IPS DF 6.9 (cell line): Measurements from ENCODE around the gene UNC45A.
"Not testable (repeated sequence)": the region's sequence is repeated elsewhere in the genome, so short reads cannot be mapped to it uniquely, and the experiment has no call there.

Experiments used
- DNase-seq: peaks from one replicate; pipeline ENCODE4 v3.0.0-alpha.2; 2013; ENCODE audit warnings: low read depth, low spot score
- H3K27ac ChIP-seq: one replicate; pipeline ENCODE4 v1.5.1; 2013; ENCODE audit warnings: low read length, control low read depth
- H3K27me3 ChIP-seq: 2 replicates; pipeline ENCODE4 v1.6.1; 2013; ENCODE audit warnings: mild to moderate bottlenecking, low read length; ENCODE audit not compliant: control insufficient read depth, insufficient read depth
- H3K36me3 ChIP-seq: 2 replicates; pipeline ENCODE4 v1.6.1; 2013; ENCODE audit warnings: low read length; ENCODE audit not compliant: control insufficient read depth, insufficient read depth
- H3K4me1 ChIP-seq: 2 replicates; pipeline ENCODE4 v1.6.1; 2013; ENCODE audit warnings: low read length; ENCODE audit not compliant: control insufficient read depth, insufficient read depth
- H3K4me3 ChIP-seq: 2 replicates; pipeline ENCODE4 v1.5.1; 2013; ENCODE audit warnings: mild to moderate bottlenecking, low read length
- H3K9me3 ChIP-seq: 2 replicates; pipeline ENCODE4 v1.6.1; 2013; ENCODE audit warnings: low read length, inconsistent platforms; ENCODE audit not compliant: control insufficient read depth, insufficient read depth
- WGBS: extraction: QIAGEN DNeasy Blood & Tissue Kit; methylation state at CpG from one replicate; pipeline ENCODE4 v1.1.7; 2013; ENCODE audit warnings: mixed read lengths, missing lambda C conversion rate; ENCODE audit not compliant: insufficient read length, insufficient coverage; 5-methylcytosine and 5-hydroxymethylcytosine counted together

The UNC45A gene

GRCh38 chr15:90892498-90893174 is 42.4 kb upstream of the UNC45A start:
- no CpG with 5 or more reads among the region's 29 CpGs for WGBS

GRCh38 chr15:90893175-90894090 is 41.7 kb upstream of the UNC45A start:
- Histone ChIP-seq H3K27ac (no peak overlapping the region), H3K4me3 (no peak overlapping the region), H3K27me3 (no peaks in the 10 kb centered on the region), H3K4me1 (no peaks in the 10 kb centered on the region), H3K9me3 (no peaks in the 10 kb centered on the region), H3K36me3 (no peaks in the 10 kb centered on the region)
- WGBS = no CpG with 5 or more reads among the region's 33 CpGs
- no peak for DNase-seq

More at GRCh38 chr15:90892498-90893174, 42.4 kb upstream of the UNC45A start:
- Histone ChIP-seq H3K27me3 (no peaks in the 10 kb centered on the region), H3K4me3 (no peak overlapping the region), H3K36me3 (no peaks in the 10 kb centered on the region), H3K27ac (no peak overlapping the region), H3K9me3 (no peaks in the 10 kb centered on the region), H3K4me1 (no peaks in the 10 kb centered on the region)
- no peak for DNase-seq

- Histone ChIP-seq H3K36me3 (no peaks in the 10 kb centered on the region), H3K27me3 (no peaks in the 10 kb centered on the region), H3K4me3 (no peak overlapping the region), H3K9me3 (no peaks in the 10 kb centered on the region), H3K27ac (no peak overlapping the region), H3K4me1 (no peaks in the 10 kb centered on the region)
- 100% methylated on average over 1 of the region's 10 CpGs for WGBS
- no peak for DNase-seq
Observed at GRCh38 chr15:90895571-90896117, 39.4 kb upstream of the UNC45A start.

- not testable (repeated sequence) for DNase-seq, H3K36me3 ChIP-seq, H3K4me3 ChIP-seq, H3K27me3 ChIP-seq, H3K4me1 ChIP-seq, H3K27ac ChIP-seq, H3K9me3 ChIP-seq
- WGBS = 100% methylated on average over 1 of the region's 14 CpGs
Observed at GRCh38 chr15:90897131-90897655, 37.9 kb upstream of the UNC45A start.

- Histone ChIP-seq H3K9me3 (no peaks in the 10 kb centered on the region), H3K27ac (no peak overlapping the region), H3K27me3 (peaks cover 2% of the 10 kb centered on the region; the same call in 1 of the 2 replicates), H3K4me1 (peaks cover 3% of the 10 kb centered on the region), H3K36me3 (no peaks in the 10 kb centered on the region; the same call in 1 of the 2 replicates), H3K4me3 (no peak overlapping the region)
- WGBS = no CpG with 5 or more reads among the region's 14 CpGs
- DNase-seq = no peak
Observed at GRCh38 chr15:90901175-90902039, 33.7 kb upstream of the UNC45A start.

GRCh38 chr15:90902040-90902839 is 32.8 kb upstream of the UNC45A start:
- H3K27ac ChIP-seq = no peak overlapping the region
- DNase-seq = no peak
- H3K9me3 ChIP-seq = no peaks in the 10 kb centered on the region

GRCh38 chr15:90902840-90903732 is 32.0 kb upstream of the UNC45A start, which contains the start of gene MAN2A2:
MAN2A2 (plus strand) TSS chr15:90903302; CDS start chr15:90904208, 906 bp downstream.
- Histone ChIP-seq H3K27ac (no peak within 1 kb of the TSS), H3K4me3 (peak within 1 kb of the TSS; percentile 84), H3K9me3 (no peaks in the 10 kb centered on the region), H3K36me3 (no peaks in the 10 kb centered on the region; the same call in 1 of the 2 replicates), H3K27me3 (peaks cover 2% of the 10 kb centered on the region; the same call in 1 of the 2 replicates), H3K4me1 (peaks cover 3% of the 10 kb centered on the region)
- DNase-seq = no peak
- no CpG with 5 or more reads among the region's 81 CpGs for WGBS

More at GRCh38 chr15:90902040-90902839, 32.8 kb upstream of the UNC45A start:
- Histone ChIP-seq H3K36me3 (no peaks in the 10 kb centered on the region; the same call in 1 of the 2 replicates), H3K27me3 (peaks cover 2% of the 10 kb centered on the region; the same call in 1 of the 2 replicates), H3K4me1 (peaks cover 3% of the 10 kb centered on the region), H3K4me3 (peak overlapping the region; percentile 84; the same call in 1 of the 2 replicates)
- WGBS = no CpG with 5 or more reads among the region's 71 CpGs

GRCh38 chr15:90903733-90904536 is 31.1 kb upstream of the UNC45A start:
- H3K27ac ChIP-seq = no peak overlapping the region
- no peaks in the 10 kb centered on the region for H3K9me3 ChIP-seq
- peak overlapping the region; percentile 84; the same call in 1 of the 2 replicates for H3K4me3 ChIP-seq
- H3K4me1 ChIP-seq = peaks cover 3% of the 10 kb centered on the region
- H3K36me3 ChIP-seq = no peaks in the 10 kb centered on the region; the same call in 1 of the 2 replicates
- DNase-seq = no peak
- peaks cover 2% of the 10 kb centered on the region; the same call in 1 of the 2 replicates for H3K27me3 ChIP-seq
- no CpG with 5 or more reads among the region's 18 CpGs for WGBS
